PC-3 (cell line): ENCODE measurements around the gene BEX4. TPM values are rescaled to one million over a fixed set of nuclear protein-coding genes. Genes with fewer than 3 reads are reported as not detected.
"Not testable (repeated sequence)": the region's sequence is repeated elsewhere in the genome, so short reads cannot be mapped to it uniquely, and the experiment has no call there.

Experiments
- ATAC-seq: fragments of 200-7000 bp; cut with Tn5 transposase; 2 replicates; pipeline ENCODE4 v1.9.1; 2020; ENCODE audit warnings: mild to moderate bottlenecking, moderate library complexity
- BruUV-seq: library from RNA; stranded (reverse); fragments of 400-500 nt; replicated peaks from 2 replicates; lab custom pipeline; 2021; lab: Mats Ljungman, UMichigan
- CTCF ChIA-PET: fragments of 300-600 bp; sonication (Branson Sonifier 250); formaldehyde crosslinking; loops from one replicate; lab custom pipeline; 2022; ENCODE audit warnings: antibody characterized with exemption; lab: Charles Lee
- POLR2A ChIA-PET: fragments of 300-600 bp; sonication (Branson Sonifier 250); formaldehyde crosslinking; loops from one replicate; lab custom pipeline; 2022; ENCODE audit warnings: antibody characterized with exemption; ENCODE audit not compliant: unreplicated experiment; lab: Charles Lee
- DNase-seq: peaks from one replicate; pipeline ENCODE4 v3.0.0-alpha.2; 2015
- H2AFZ ChIP-seq: fragments of 300-600 bp; sonication (generic); 2 replicates; pipeline ENCODE4 v1.6.0; 2016; ENCODE audit warnings: antibody characterized with exemption, low read length
- H3F3A ChIP-seq: fragments of 300-600 bp; sonication (generic); one replicate; pipeline ENCODE4 v1.6.0; 2017; ENCODE audit warnings: antibody characterized with exemption, low read length, control low read depth, mild to moderate bottlenecking; ENCODE audit not compliant: unreplicated experiment
- H3K27ac ChIP-seq: fragments of 300-600 bp; sonication (generic); 2 replicates; pipeline ENCODE4 v1.5.1; 2016; ENCODE audit warnings: mild to moderate bottlenecking, low read length
- H3K27me3 ChIP-seq: fragments of 300-600 bp; sonication (generic); 2 replicates; pipeline ENCODE4 v1.6.1; 2016; ENCODE audit warnings: low read length, mixed read lengths
- H3K36me3 ChIP-seq: fragments of 300-600 bp; sonication (generic); 2 replicates; pipeline ENCODE4 v1.6.1; 2016; ENCODE audit warnings: low read depth, mixed run types, low read length, mixed read lengths
- H3K4me1 ChIP-seq: fragments of 300-600 bp; sonication (generic); 2 replicates; pipeline ENCODE4 v1.5.1; 2016; ENCODE audit warnings: low read length; ENCODE audit not compliant: insufficient read depth
- H3K4me2 ChIP-seq: fragments of 300-600 bp; sonication (generic); 2 replicates; pipeline ENCODE4 v1.6.0; 2016; ENCODE audit warnings: low read length
- H3K4me3 ChIP-seq: fragments of 300-600 bp; sonication (generic); 2 replicates; pipeline ENCODE4 v1.5.1; 2016; ENCODE audit warnings: mild to moderate bottlenecking, low read length, mixed read lengths
- H3K79me2 ChIP-seq: fragments of 300-600 bp; sonication (generic); 2 replicates; pipeline ENCODE4 v1.6.1; 2017; ENCODE audit warnings: low read length, mixed read lengths
- H3K9ac ChIP-seq: fragments of 300-600 bp; sonication (generic); 2 replicates; pipeline ENCODE4 v1.6.0; 2016; ENCODE audit warnings: mild to moderate bottlenecking, low read length
- H3K9me2 ChIP-seq: fragments of 300-600 bp; sonication (generic); replicated peaks from 2 replicates; pipeline ENCODE4 v1.6.1; 2016; ENCODE audit warnings: mixed run types, low read length, mixed read lengths
- H3K9me3 ChIP-seq: fragments of 300-600 bp; sonication (generic); 2 replicates; pipeline ENCODE4 v1.6.1; 2016; ENCODE audit warnings: low read length, mixed read lengths
- H4K20me1 ChIP-seq: fragments of 300-600 bp; sonication (generic); 2 replicates; pipeline ENCODE4 v1.6.1; 2016; ENCODE audit warnings: low read length, mixed read lengths
- EZH2 ChIP-seq: fragments of 300-600 bp; sonication (generic); IDR thresholded peaks from one replicate; pipeline ENCODE4 v1.6.1; 2017; ENCODE audit warnings: antibody characterized with exemption, mild to moderate bottlenecking, low read length; ENCODE audit not compliant: unreplicated experiment
- EZH2phosphoT487 ChIP-seq: fragments of 300-600 bp; sonication (generic); IDR thresholded peaks from 2 replicates; pipeline ENCODE4 v1.6.1; 2018; ENCODE audit warnings: mild to moderate bottlenecking, antibody characterized with exemption, low read length, borderline replicate concordance
- intact Hi-C: fragments of 100-400 bp; cut with micrococcal nuclease; formaldehyde crosslinking; loops from 2 replicates; pipeline ENCODE4 v1.9.0; 2023
- total RNA-seq: library from RNA; depleted of rRNA; stranded (reverse); fragments of >200 nt; gene quantifications from 2 replicates; pipeline ENCODE4 v1.2.3, GENCODE V29; 2014
- TF ChIP-seq, protein P1 (sequence below): fragments of 300-600 bp; sonication (generic); conservative IDR thresholded peaks from 2 replicates; pipeline ENCODE4 v1.5.1; 2017; ENCODE audit warnings: antibody characterized with exemption, low read depth, mild to moderate bottlenecking, low read length

The BEX4 gene
- total RNA-seq, 1 experiment from 2014 or later = 10.9 TPM

GRCh38 chrX:103187953-103188475 is 26.9 kb upstream of the BEX4 start:
- CTCF ChIA-PET = no interaction called here

DNA sequence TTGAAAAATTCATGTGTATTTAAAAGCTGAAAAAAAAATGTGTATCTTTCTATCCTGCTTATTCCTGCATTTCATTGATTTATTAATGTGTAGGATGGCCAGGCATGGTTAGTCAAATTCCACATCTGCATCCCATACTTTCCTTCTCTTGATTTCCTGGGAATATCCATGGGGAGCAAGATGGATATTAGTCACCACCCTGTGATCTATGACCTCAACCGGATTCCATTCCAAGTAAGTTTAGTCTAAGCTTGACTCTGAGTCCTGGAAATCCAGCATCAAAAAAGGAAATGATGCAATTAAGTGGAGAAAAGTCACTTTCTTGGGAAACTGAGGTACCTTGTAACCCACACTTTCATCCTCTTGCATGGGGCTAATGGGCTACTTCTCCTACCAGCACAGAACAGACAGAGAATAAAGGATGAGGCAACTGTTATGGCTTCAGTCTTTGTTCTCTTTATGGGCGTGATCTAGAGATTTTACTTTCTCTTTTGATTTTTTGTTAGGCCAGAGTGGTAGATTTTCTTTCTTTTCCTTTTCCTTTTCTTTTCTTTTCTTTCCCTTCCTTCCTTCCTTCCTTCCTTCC is 17.1 kb upstream of the BEX4 start:
- ATAC-seq (no peak), DNase-seq (no peak)
- H2AFZ ChIP-seq = no peak overlapping the region
- H3K79me2 ChIP-seq = no peaks in the 10 kb centered on the region
- no TSS peak for BruUV-seq
- no peaks in the 10 kb centered on the region for H3K9me2 ChIP-seq
- H3K27me3 ChIP-seq = peaks cover under 1% of the 10 kb centered on the region; the same call in 1 of the 2 replicates
- TF ChIP-seq, protein P1, sequence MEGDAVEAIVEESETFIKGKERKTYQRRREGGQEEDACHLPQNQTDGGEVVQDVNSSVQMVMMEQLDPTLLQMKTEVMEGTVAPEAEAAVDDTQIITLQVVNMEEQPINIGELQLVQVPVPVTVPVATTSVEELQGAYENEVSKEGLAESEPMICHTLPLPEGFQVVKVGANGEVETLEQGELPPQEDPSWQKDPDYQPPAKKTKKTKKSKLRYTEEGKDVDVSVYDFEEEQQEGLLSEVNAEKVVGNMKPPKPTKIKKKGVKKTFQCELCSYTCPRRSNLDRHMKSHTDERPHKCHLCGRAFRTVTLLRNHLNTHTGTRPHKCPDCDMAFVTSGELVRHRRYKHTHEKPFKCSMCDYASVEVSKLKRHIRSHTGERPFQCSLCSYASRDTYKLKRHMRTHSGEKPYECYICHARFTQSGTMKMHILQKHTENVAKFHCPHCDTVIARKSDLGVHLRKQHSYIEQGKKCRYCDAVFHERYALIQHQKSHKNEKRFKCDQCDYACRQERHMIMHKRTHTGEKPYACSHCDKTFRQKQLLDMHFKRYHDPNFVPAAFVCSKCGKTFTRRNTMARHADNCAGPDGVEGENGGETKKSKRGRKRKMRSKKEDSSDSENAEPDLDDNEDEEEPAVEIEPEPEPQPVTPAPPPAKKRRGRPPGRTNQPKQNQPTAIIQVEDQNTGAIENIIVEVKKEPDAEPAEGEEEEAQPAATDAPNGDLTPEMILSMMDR = no peak
- TF ChIP-seq EZH2phosphoT487 (no peak), EZH2 (no peak)
- no peaks in the 10 kb centered on the region for H3F3A ChIP-seq
- H4K20me1 ChIP-seq = no peaks in the 10 kb centered on the region
- intact Hi-C loops = no loop called here
- no peaks in the 10 kb centered on the region for H3K4me1 ChIP-seq
- no peak overlapping the region for H3K4me2 ChIP-seq
- H3K9me3 ChIP-seq = no peaks in the 10 kb centered on the region
- no peaks in the 10 kb centered on the region for H3K36me3 ChIP-seq
- H3K27ac ChIP-seq = no peak overlapping the region
- no peak overlapping the region for H3K4me3 ChIP-seq
- ChIA-PET CTCF (no interaction called here), POLR2A (no interaction called here)
- H3K9ac ChIP-seq = no peak overlapping the region

More at GRCh38 chrX:103187953-103188475, 26.9 kb upstream of the BEX4 start:
- DNase-seq (no peak), ATAC-seq (no peak)
- intact Hi-C loops = no loop called here
- POLR2A ChIA-PET = no interaction called here
- Histone ChIP-seq H3K9me3 (no peaks in the 10 kb centered on the region), H3K36me3 (no peaks in the 10 kb centered on the region), H4K20me1 (no peaks in the 10 kb centered on the region), H3K4me3 (no peak overlapping the region), H3K79me2 (no peaks in the 10 kb centered on the region), H3K9me2 (no peaks in the 10 kb centered on the region), H3K9ac (no peak overlapping the region), H3K4me2 (no peak overlapping the region), H3F3A (no peaks in the 10 kb centered on the region), H3K27me3 (peaks cover 26% of the 10 kb centered on the region), H2AFZ (no peak overlapping the region), H3K4me1 (no peaks in the 10 kb centered on the region), H3K27ac (no peak overlapping the region)
- TF ChIP-seq EZH2 (no peak), EZH2phosphoT487 (no peak)
- TF ChIP-seq, protein P1 = no peak
- no TSS peak for BruUV-seq

GRCh38 chrX:103198668-103199067 is 16.2 kb upstream of the BEX4 start:
- H3K79me2 ChIP-seq, H3K36me3 ChIP-seq, H3K27me3 ChIP-seq, DNase-seq, BruUV-seq, H3K9me3 ChIP-seq, H3K4me1 ChIP-seq, H3K9ac ChIP-seq, H2AFZ ChIP-seq, intact Hi-C loops, H3K27ac ChIP-seq, CTCF ChIA-PET, H4K20me1 ChIP-seq, H3F3A ChIP-seq, H3K4me3 ChIP-seq, ATAC-seq, POLR2A ChIA-PET, H3K4me2 ChIP-seq, H3K9me2 ChIP-seq: not testable (repeated sequence)
